Endothelial cell of umbilical vein (primary cell): ENCODE measurements around the gene EDAR. TPM values are rescaled to one million over a fixed set of nuclear protein-coding genes. Genes with fewer than 3 reads are reported as not detected.

Experiments used
- BruUV-seq: library from RNA; stranded (reverse); fragments of 400-500 nt; replicated peaks from 2 replicates; lab custom pipeline; 2021; lab: Mats Ljungman, UMichigan
- CTCF ChIA-PET: fragments of 300-600, 350-600 bp; sonication (Branson Sonifier 250); formaldehyde crosslinking; loops from one replicate; lab custom pipeline; 2021; ENCODE audit warnings: antibody characterized with exemption, inconsistent platforms; lab: Charles Lee
- POLR2A ChIA-PET: fragments of 300-600, 350-600 bp; sonication (Branson Sonifier 250); formaldehyde crosslinking; loops from one replicate; lab custom pipeline; 2021; ENCODE audit warnings: antibody characterized with exemption, inconsistent platforms; lab: Charles Lee
- DNase-seq: peaks from one replicate; pipeline ENCODE4 v3.0.0-alpha.2; 2011; ENCODE audit warnings: low read depth, low spot score
- FAIRE-seq: peaks from 2 replicates; lab custom pipeline; 2011; peaks lifted over from hg19 to GRCh38; lab: Jason Lieb, UNC
- H2AFZ ChIP-seq: 2 replicates; pipeline ENCODE4 v1.6.0; 2012; ENCODE audit warnings: low read depth, low read length, control low read depth, inconsistent platforms
- H3K27ac ChIP-seq: 2 replicates; pipeline ENCODE4 v1.5.1; 2011; ENCODE audit warnings: low read depth, mild to moderate bottlenecking, control low read depth, low read length, moderate library complexity; ENCODE audit not compliant: insufficient read depth
- H3K27me3 ChIP-seq, 2 experiments: 2 replicates each; pipeline versions ENCODE4 v1.6.0 to v1.6.1; 2011; ENCODE audit warnings: low read length in 2 of 2, mixed read lengths in 1 of 2; ENCODE audit not compliant: control insufficient read depth in 2 of 2, insufficient read depth in 2 of 2
- H3K36me3 ChIP-seq, 2 experiments: 2 replicates in 1 of 2; 3 replicates in 1 of 2; pipeline ENCODE4 v1.5.1; 2011; ENCODE audit warnings: low read length in 2 of 2, mild to moderate bottlenecking in 1 of 2, moderate library complexity in 1 of 2; ENCODE audit not compliant: control insufficient read depth in 2 of 2, insufficient read depth in 2 of 2; ENCODE audit errors: extremely low read depth in 1 of 2
- H3K4me1 ChIP-seq: 3 replicates; pipeline ENCODE4 v1.5.1; 2011; ENCODE audit warnings: mild to moderate bottlenecking, low read length; ENCODE audit not compliant: control insufficient read depth, insufficient read depth; ENCODE audit errors: extremely low read depth
- H3K4me2 ChIP-seq: 2 replicates; pipeline ENCODE4 v1.6.1; 2011; ENCODE audit warnings: low read length, control low read depth, mixed read lengths; ENCODE audit not compliant: insufficient read depth
- H3K4me3 ChIP-seq, 3 experiments: fragments of 200-600 bp in 1 of 3; sonication (generic), shearing (Covaris generic) in 1 of 3; replicated peaks in 1 of 3; 2 replicates each; pipeline ENCODE4 v1.5.1; 2011 to 2016; ENCODE audit warnings: control low read depth in 3 of 3, low read length in 3 of 3, mild to moderate bottlenecking in 2 of 3, inconsistent platforms in 1 of 3, low read depth in 1 of 3, moderate library complexity in 1 of 3; ENCODE audit not compliant: insufficient read depth in 1 of 3
- H3K79me2 ChIP-seq: 2 replicates; pipeline ENCODE4 v1.6.0; 2012; ENCODE audit warnings: low read length, inconsistent platforms; ENCODE audit not compliant: control insufficient read depth, insufficient read depth
- H3K9ac ChIP-seq: replicated peaks from 2 replicates; pipeline ENCODE3; 2011; ENCODE audit warnings: low read length, control low read depth; ENCODE audit not compliant: insufficient read depth; ENCODE audit errors: extremely low read depth
- H3K9me1 ChIP-seq: replicated peaks from 3 replicates; pipeline ENCODE4 v1.6.0; 2011; ENCODE audit warnings: mild to moderate bottlenecking, low read length; ENCODE audit not compliant: control insufficient read depth, insufficient read depth; ENCODE audit errors: extremely low read depth
- H3K9me3 ChIP-seq: replicated peaks from 2 replicates; pipeline ENCODE4 v1.5.1; 2012; ENCODE audit warnings: low read length, inconsistent platforms; ENCODE audit not compliant: control insufficient read depth, insufficient read depth
- H4K20me1 ChIP-seq: replicated peaks from 2 replicates; pipeline ENCODE3; 2011; ENCODE audit warnings: mild to moderate bottlenecking, low read length; ENCODE audit not compliant: control insufficient read depth, insufficient read depth; ENCODE audit errors: extremely low read depth
- CTCF ChIP-seq, 2 donors: IDR thresholded peaks; 1 replicate in 1 of 2; 2 replicates in 1 of 2; pipeline ENCODE4 v1.5.1; 2011; ENCODE audit warnings: low read length in 2 of 2, mild to moderate bottlenecking in 2 of 2, moderate library complexity in 2 of 2, control low read depth in 1 of 2, inconsistent platforms in 1 of 2, low read depth in 1 of 2; ENCODE audit not compliant: insufficient read depth in 1 of 2; ENCODE audit errors: extremely low read depth in 1 of 2
- EZH2 ChIP-seq: IDR thresholded peaks from 2 replicates; pipeline ENCODE4 v1.6.1; 2012; ENCODE audit warnings: borderline replicate concordance, low read depth, mild to moderate bottlenecking, moderate library complexity, low read length, inconsistent platforms; ENCODE audit not compliant: severe bottlenecking
- FOS ChIP-seq: IDR thresholded peaks from 2 replicates; pipeline ENCODE4 v1.6.1; 2011; ENCODE audit warnings: mild to moderate bottlenecking, low read length, moderate library complexity, borderline replicate concordance; ENCODE audit not compliant: insufficient read depth
- GATA2 ChIP-seq: IDR thresholded peaks from 2 replicates; pipeline ENCODE4 v1.7.0; 2011; ENCODE audit warnings: low read depth, mild to moderate bottlenecking, moderate library complexity, mixed read lengths, low read length; ENCODE audit not compliant: insufficient read length, insufficient read depth
- JUN ChIP-seq: IDR thresholded peaks from 2 replicates; pipeline ENCODE4 v1.6.1; 2011; ENCODE audit warnings: borderline replicate concordance, low read depth; ENCODE audit not compliant: insufficient read length, insufficient read depth
- MAX ChIP-seq: IDR thresholded peaks from 2 replicates; pipeline ENCODE4 v1.6.1; 2011; ENCODE audit not compliant: insufficient read depth, insufficient read length
- MYC ChIP-seq: IDR thresholded peaks from one replicate; pipeline ENCODE4 v1.6.1; 2011; ENCODE audit warnings: mild to moderate bottlenecking, low read depth, low read length
- POLR2A ChIP-seq: IDR thresholded peaks from 2 replicates; pipeline ENCODE4 v1.6.1; 2012; ENCODE audit warnings: low read depth, mild to moderate bottlenecking, control low read depth, low read length
- POLR2AphosphoS5 ChIP-seq: IDR thresholded peaks from 2 replicates; pipeline ENCODE4 v1.6.1; 2012; ENCODE audit warnings: low read depth, mild to moderate bottlenecking, control low read depth, low read length, moderate library complexity; ENCODE audit not compliant: insufficient read depth
- dilution Hi-C: fragments of 300-500 bp; cut with MboI; formaldehyde crosslinking; loops from one replicate; pipeline ENCODE4 v1.15.0; 2019; ENCODE audit warnings: low sequenced_read_pairs; ENCODE audit not compliant: extremely low pct_ligation_motif_present
- intact Hi-C: fragments of 100-400 bp; cut with micrococcal nuclease; formaldehyde crosslinking; loops from one replicate; pipeline ENCODE4 v1.10.0; 2022
- polyA plus RNA-seq, 4 experiments: library from polyadenylated mRNA; depleted of rRNA in 3 of 4; stranded (reverse) in 3 of 4; unstranded in 1 of 4; fragments of >200 nt; gene quantifications; 2 replicates each; pipeline versions ENCODE4 v1.2.1 to v1.2.3, GENCODE V29; 2011 to 2012; ENCODE audit warnings: missing spikeins in 1 of 4
- total RNA-seq: library from RNA; stranded (reverse); gene quantifications from 2 replicates; pipeline ENCODE4 v1.2.3, GENCODE V29; 2021

The EDAR gene
- total and polyA plus RNA-seq, 2 donors (not counting 3 experiments of a cell fraction or from before 2014, with no cell fraction given), result not detected

GRCh38 chr2:108895188-108895587, 93.8 kb downstream of the EDAR start:
- Histone ChIP-seq H3K4me2 (no peak overlapping the region), H3K27ac (no peak overlapping the region), H3K79me2 (no peaks in the 10 kb centered on the region), H4K20me1 (no peaks in the 10 kb centered on the region), H2AFZ (no peak overlapping the region), H3K9me3 (no peaks in the 10 kb centered on the region), H3K9me1 (no peaks in the 10 kb centered on the region), H3K4me1 (no peaks in the 10 kb centered on the region), H3K4me3 (no peak overlapping the region), H3K27me3 (peaks cover 2% of the 10 kb centered on the region in 2 experiments), H3K9ac (no peak overlapping the region), H3K36me3 (no peaks in the 10 kb centered on the region)
- FAIRE-seq, result no peak
- dilution Hi-C loops, result no loop called here
- DNase-seq, result no peak
- no peak for TF ChIP-seq MAX
- TF ChIP-seq EZH2, result no peak
- TF ChIP-seq MYC, result no peak
- no peak for TF ChIP-seq JUN
- TF ChIP-seq FOS, result no peak
- no peak for TF ChIP-seq CTCF (IDR thresholded peaks at IDR 0.05; ENCODE audit: extremely low read depth in 1 of 2, insufficient read depth in 1 of 2, low read depth in 1 of 2, low read length in 2 of 2)
- no peak for TF ChIP-seq POLR2A
- no peak for TF ChIP-seq GATA2
- TF ChIP-seq POLR2AphosphoS5, result no peak
- BruUV-seq, result no TSS peak
- POLR2A ChIA-PET, result no interaction called here
- CTCF ChIA-PET, result interaction anchor here (1.0 kb wide), 1 partner anchor 11 kb away, joined by 3 read pairs; no protein-coding TSS in a partner anchor
- intact Hi-C loops, result no loop called here
